HEK293 (cell line): ENCODE results near the gene CARD11.

Source experiments
- CTCF ChIA-PET: fragments of 350-600 bp; formaldehyde crosslinking; extraction: SDS; loops from one replicate; lab custom pipeline; 2021; ENCODE audit warnings: antibody characterized with exemption; lab: Yijun Ruan, JAX
- POLR2A ChIA-PET: fragments of 300-600 bp; formaldehyde crosslinking; extraction: SDS; loops from one replicate; lab custom pipeline; 2020; ENCODE audit warnings: antibody characterized with exemption, inconsistent platforms; lab: Yijun Ruan, JAX
- H3K27ac ChIP-seq: fragments of 200-500 bp; sonication (Bioruptor generic); 2 replicates; pipeline ENCODE4 v1.5.1; 2014; ENCODE audit warnings: low read depth, low read length, control low read depth, inconsistent platforms; ENCODE audit errors: extremely low read depth
- H3K36me3 ChIP-seq, 2 experiments: fragments of 200-500 bp in 1 of 2; sonication (Bioruptor generic) in 1 of 2; 1 replicate in 1 of 2; 2 replicates in 1 of 2; pipeline ENCODE4 v1.5.1; 2014 to 2017; ENCODE audit warnings: inconsistent platforms in 2 of 2, low read length in 2 of 2; ENCODE audit not compliant: control insufficient read depth in 2 of 2, insufficient read depth in 1 of 2
- H3K4me1 ChIP-seq: fragments of 200-500 bp; sonication (Bioruptor generic); 2 replicates; pipeline ENCODE4 v1.5.1; 2014; ENCODE audit warnings: mild to moderate bottlenecking, low read length, inconsistent platforms; ENCODE audit not compliant: control insufficient read depth, insufficient read depth
- H3K4me3 ChIP-seq: 2 replicates; pipeline ENCODE4 v1.5.1; 2011; ENCODE audit warnings: low read depth, mild to moderate bottlenecking, control low read depth, low read length, moderate library complexity
- H3K9me3 ChIP-seq: fragments of 200-500 bp; sonication (Bioruptor generic); 2 replicates; pipeline ENCODE4 v1.5.1; 2014; ENCODE audit warnings: low read depth, low read length, inconsistent platforms; ENCODE audit not compliant: control insufficient read depth, insufficient read depth
- FEZF1 ChIP-seq: fragments of 450-650 bp; formaldehyde crosslinking; IDR thresholded peaks from 2 replicates; pipeline ENCODE4 v1.5.1; 2016; ENCODE audit warnings: missing biosample characterization, missing genetic modification characterization
- GLI2 ChIP-seq: fragments of 450-650 bp; formaldehyde crosslinking; IDR thresholded peaks from 2 replicates; pipeline ENCODE4; 2017; ENCODE audit warnings: missing biosample characterization, missing genetic modification characterization, low read depth, borderline replicate concordance
- KLF10 ChIP-seq: fragments of 450-650 bp; IDR thresholded peaks from 2 replicates; pipeline ENCODE4 v1.5.1; 2018; ENCODE audit warnings: missing biosample characterization, mild to moderate bottlenecking, missing genetic modification characterization
- PRDM1 ChIP-seq: fragments of 450-650 bp; formaldehyde crosslinking; IDR thresholded peaks from 2 replicates; pipeline ENCODE4; 2016; ENCODE audit warnings: missing biosample characterization, missing genetic modification characterization
- TRIM28 ChIP-seq: IDR thresholded peaks from 2 replicates; pipeline ENCODE4 v1.6.1; 2011; ENCODE audit warnings: low read length, control low read depth, borderline replicate concordance
- ZNF114 ChIP-seq: fragments of 450-650 bp; formaldehyde crosslinking; IDR thresholded peaks from 2 replicates; pipeline ENCODE4 v1.5.0; 2017; ENCODE audit warnings: missing biosample characterization, missing genetic modification characterization
- ZNF174 ChIP-seq: fragments of 450-650 bp; formaldehyde crosslinking; IDR thresholded peaks from 2 replicates; pipeline ENCODE4 v1.5.0; 2017; ENCODE audit warnings: missing biosample characterization, mild to moderate bottlenecking, missing genetic modification characterization
- ZNF239 ChIP-seq: fragments of 450-650 bp; formaldehyde crosslinking; IDR thresholded peaks from 2 replicates; pipeline ENCODE4 v1.5.1; 2016; ENCODE audit warnings: missing biosample characterization, missing genetic modification characterization
- ZNF335 ChIP-seq: fragments of 450-650 bp; formaldehyde crosslinking; conservative IDR thresholded peaks from 2 replicates; pipeline ENCODE4 v1.5.1; 2016; ENCODE audit warnings: missing biosample characterization, missing genetic modification characterization
- ZNF37A ChIP-seq: fragments of 450-650 bp; IDR thresholded peaks from 2 replicates; pipeline ENCODE4 v1.5.1; 2018; ENCODE audit warnings: missing biosample characterization, missing genetic modification characterization
- ZNF394 ChIP-seq: fragments of 450-650 bp; formaldehyde crosslinking; IDR thresholded peaks from 2 replicates; pipeline ENCODE4 v1.5.1; 2016; ENCODE audit warnings: missing biosample characterization, missing genetic modification characterization, mild to moderate bottlenecking, moderate library complexity, borderline replicate concordance
- ZNF514 ChIP-seq: fragments of 450-650 bp; formaldehyde crosslinking; IDR thresholded peaks from 2 replicates; pipeline ENCODE4 v1.5.1; 2016; ENCODE audit warnings: missing biosample characterization, missing genetic modification characterization
- ZNF692 ChIP-seq: fragments of 450-650 bp; formaldehyde crosslinking; IDR thresholded peaks from 2 replicates; pipeline ENCODE4 v1.5.1; 2016; ENCODE audit warnings: missing biosample characterization, missing genetic modification characterization
- ZNF701 ChIP-seq: fragments of 450-650 bp; formaldehyde crosslinking; IDR thresholded peaks from 2 replicates; pipeline ENCODE4 v1.5.1; 2016; ENCODE audit warnings: missing biosample characterization, missing genetic modification characterization
- ZNF792 ChIP-seq: fragments of 450-650 bp; formaldehyde crosslinking; IDR thresholded peaks from 2 replicates; pipeline ENCODE4 v1.5.1; 2016; ENCODE audit warnings: missing biosample characterization, missing genetic modification characterization
- ZNF830 ChIP-seq: fragments of 450-650 bp; IDR thresholded peaks from 2 replicates; pipeline ENCODE4 v1.5.0; 2018; ENCODE audit warnings: missing biosample characterization, missing genetic modification characterization, low read depth, mild to moderate bottlenecking, moderate library complexity
- ZSCAN5A ChIP-seq: fragments of 450-650 bp; formaldehyde crosslinking; IDR thresholded peaks from 2 replicates; pipeline ENCODE4 v1.5.1; 2016; ENCODE audit warnings: missing biosample characterization, missing genetic modification characterization
- TF ChIP-seq, protein P1 (sequence below): fragments of 450-650 bp; formaldehyde crosslinking; IDR thresholded peaks from 2 replicates; pipeline ENCODE4 v1.5.1; 2016; ENCODE audit warnings: missing biosample characterization, missing genetic modification characterization, borderline replicate concordance
- TF ChIP-seq, protein P2 (sequence below): sonication (generic); formaldehyde crosslinking; IDR thresholded peaks from 2 replicates; pipeline ENCODE4 v1.8.1; 2022; ENCODE audit warnings: mild to moderate bottlenecking, moderate library complexity, missing genetic modification reagents
- TF ChIP-seq, protein P3 (sequence below): fragments of 450-650 bp; formaldehyde crosslinking; IDR thresholded peaks from 2 replicates; pipeline ENCODE4 v1.5.1; 2016; ENCODE audit warnings: missing biosample characterization, missing genetic modification characterization
- TF ChIP-seq, protein P4 (sequence below): fragments of 450-650 bp; formaldehyde crosslinking; IDR thresholded peaks from 2 replicates; pipeline ENCODE4 v1.5.1; 2017; ENCODE audit warnings: missing biosample characterization, missing genetic modification characterization
- TF ChIP-seq, protein P5 (sequence below): fragments of 450-650 bp; formaldehyde crosslinking; IDR thresholded peaks from 2 replicates; pipeline ENCODE4 v1.5.1; 2017; ENCODE audit warnings: missing biosample characterization, missing genetic modification characterization

CARD11 gene

GRCh38 chr7:2859952-2860351, 183.7 kb downstream of the CARD11 start:
- no peaks in the 10 kb centered on the region for H3K4me1 ChIP-seq
- ChIA-PET POLR2A (no interaction called here), CTCF (interaction anchor here (0.6 kb wide), 1 partner anchor 132 kb away, joined by 3 read pairs; no protein-coding TSS in a partner anchor)
- no peak for TF ChIP-seq ZNF174
- TF ChIP-seq, protein P1, sequence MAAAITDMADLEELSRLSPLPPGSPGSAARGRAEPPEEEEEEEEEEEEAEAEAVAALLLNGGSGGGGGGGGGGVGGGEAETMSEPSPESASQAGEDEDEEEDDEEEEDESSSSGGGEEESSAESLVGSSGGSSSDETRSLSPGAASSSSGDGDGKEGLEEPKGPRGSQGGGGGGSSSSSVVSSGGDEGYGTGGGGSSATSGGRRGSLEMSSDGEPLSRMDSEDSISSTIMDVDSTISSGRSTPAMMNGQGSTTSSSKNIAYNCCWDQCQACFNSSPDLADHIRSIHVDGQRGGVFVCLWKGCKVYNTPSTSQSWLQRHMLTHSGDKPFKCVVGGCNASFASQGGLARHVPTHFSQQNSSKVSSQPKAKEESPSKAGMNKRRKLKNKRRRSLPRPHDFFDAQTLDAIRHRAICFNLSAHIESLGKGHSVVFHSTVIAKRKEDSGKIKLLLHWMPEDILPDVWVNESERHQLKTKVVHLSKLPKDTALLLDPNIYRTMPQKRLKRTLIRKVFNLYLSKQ (tag by site-specific recombination), result no peak
- TF ChIP-seq ZNF514, result no peak
- no peak for TF ChIP-seq ZNF792 (tag by site-specific recombination)
- no peak for TF ChIP-seq ZNF701 (tag by site-specific recombination)
- TF ChIP-seq ZNF37A, result no peak
- no peaks in the 10 kb centered on the region for H3K36me3 ChIP-seq
- no peaks in the 10 kb centered on the region for H3K9me3 ChIP-seq
- no peak overlapping the region for H3K4me3 ChIP-seq
- no peak overlapping the region for H3K27ac ChIP-seq

DNA sequence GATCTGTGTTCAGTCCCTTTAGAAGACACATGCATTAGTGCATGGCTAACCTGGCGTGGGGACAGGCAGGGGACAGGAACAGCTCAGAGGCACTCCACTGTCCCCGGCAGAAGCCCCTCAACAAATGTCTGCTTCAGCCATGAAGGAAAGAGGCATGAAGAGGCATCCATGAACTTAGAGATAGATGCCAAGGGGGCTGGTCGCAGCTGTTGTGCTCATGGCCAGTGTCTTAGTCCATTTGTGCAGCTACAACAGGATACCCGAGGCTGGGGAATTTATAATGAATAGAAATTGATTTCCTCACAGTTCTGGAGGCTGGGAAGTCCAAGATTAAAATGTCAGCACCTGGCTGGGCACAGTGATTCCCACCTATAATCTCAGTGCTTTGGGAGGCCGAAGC, 185.0 kb downstream of the CARD11 start:
- POLR2A ChIA-PET, result no interaction called here
- no peak for TF ChIP-seq ZNF335
- TF ChIP-seq FEZF1, result no peak
- TF ChIP-seq, protein P2, sequence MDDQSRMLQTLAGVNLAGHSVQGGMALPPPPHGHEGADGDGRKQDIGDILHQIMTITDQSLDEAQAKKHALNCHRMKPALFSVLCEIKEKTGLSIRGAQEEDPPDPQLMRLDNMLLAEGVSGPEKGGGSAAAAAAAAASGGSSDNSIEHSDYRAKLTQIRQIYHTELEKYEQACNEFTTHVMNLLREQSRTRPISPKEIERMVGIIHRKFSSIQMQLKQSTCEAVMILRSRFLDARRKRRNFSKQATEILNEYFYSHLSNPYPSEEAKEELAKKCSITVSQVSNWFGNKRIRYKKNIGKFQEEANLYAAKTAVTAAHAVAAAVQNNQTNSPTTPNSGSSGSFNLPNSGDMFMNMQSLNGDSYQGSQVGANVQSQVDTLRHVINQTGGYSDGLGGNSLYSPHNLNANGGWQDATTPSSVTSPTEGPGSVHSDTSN (CRISPR knock-in tag), result no peak
- no peak for TF ChIP-seq KLF10 (tag by site-specific recombination)
- TF ChIP-seq ZNF394 (tag by site-specific recombination), result no peak
- TF ChIP-seq, protein P3, sequence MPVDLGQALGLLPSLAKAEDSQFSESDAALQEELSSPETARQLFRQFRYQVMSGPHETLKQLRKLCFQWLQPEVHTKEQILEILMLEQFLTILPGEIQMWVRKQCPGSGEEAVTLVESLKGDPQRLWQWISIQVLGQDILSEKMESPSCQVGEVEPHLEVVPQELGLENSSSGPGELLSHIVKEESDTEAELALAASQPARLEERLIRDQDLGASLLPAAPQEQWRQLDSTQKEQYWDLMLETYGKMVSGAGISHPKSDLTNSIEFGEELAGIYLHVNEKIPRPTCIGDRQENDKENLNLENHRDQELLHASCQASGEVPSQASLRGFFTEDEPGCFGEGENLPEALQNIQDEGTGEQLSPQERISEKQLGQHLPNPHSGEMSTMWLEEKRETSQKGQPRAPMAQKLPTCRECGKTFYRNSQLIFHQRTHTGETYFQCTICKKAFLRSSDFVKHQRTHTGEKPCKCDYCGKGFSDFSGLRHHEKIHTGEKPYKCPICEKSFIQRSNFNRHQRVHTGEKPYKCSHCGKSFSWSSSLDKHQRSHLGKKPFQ (tag by site-specific recombination), result no peak
- TF ChIP-seq ZSCAN5A, result no peak
- no peak for TF ChIP-seq PRDM1 (tag by site-specific recombination)
- TF ChIP-seq, protein P4, sequence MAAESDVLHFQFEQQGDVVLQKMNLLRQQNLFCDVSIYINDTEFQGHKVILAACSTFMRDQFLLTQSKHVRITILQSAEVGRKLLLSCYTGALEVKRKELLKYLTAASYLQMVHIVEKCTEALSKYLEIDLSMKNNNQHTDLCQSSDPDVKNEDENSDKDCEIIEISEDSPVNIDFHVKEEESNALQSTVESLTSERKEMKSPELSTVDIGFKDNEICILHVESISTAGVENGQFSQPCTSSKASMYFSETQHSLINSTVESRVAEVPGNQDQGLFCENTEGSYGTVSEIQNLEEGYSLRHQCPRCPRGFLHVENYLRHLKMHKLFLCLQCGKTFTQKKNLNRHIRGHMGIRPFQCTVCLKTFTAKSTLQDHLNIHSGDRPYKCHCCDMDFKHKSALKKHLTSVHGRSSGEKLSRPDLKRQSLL (tag by site-specific recombination), result no peak
- TF ChIP-seq ZNF174, result no peak
- TF ChIP-seq ZNF239 (tag by site-specific recombination), result no peak
- TF ChIP-seq ZNF114 (tag by site-specific recombination), result no peak
- TF ChIP-seq GLI2 (tag by site-specific recombination), result no peak
- TF ChIP-seq, protein P5, sequence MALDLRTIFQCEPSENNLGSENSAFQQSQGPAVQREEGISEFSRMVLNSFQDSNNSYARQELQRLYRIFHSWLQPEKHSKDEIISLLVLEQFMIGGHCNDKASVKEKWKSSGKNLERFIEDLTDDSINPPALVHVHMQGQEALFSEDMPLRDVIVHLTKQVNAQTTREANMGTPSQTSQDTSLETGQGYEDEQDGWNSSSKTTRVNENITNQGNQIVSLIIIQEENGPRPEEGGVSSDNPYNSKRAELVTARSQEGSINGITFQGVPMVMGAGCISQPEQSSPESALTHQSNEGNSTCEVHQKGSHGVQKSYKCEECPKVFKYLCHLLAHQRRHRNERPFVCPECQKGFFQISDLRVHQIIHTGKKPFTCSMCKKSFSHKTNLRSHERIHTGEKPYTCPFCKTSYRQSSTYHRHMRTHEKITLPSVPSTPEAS (tag by site-specific recombination), result no peak
- TF ChIP-seq TRIM28, result no peak
- no peak for TF ChIP-seq ZNF692
- TF ChIP-seq ZNF830, result no peak
- CTCF ChIA-PET, result no interaction called here

More for the DNA sequence above, 185.0 kb downstream of the CARD11 start:
- Histone ChIP-seq H3K4me1 (no peaks in the 10 kb centered on the region), H3K27ac (no peak overlapping the region), H3K36me3 (no peaks in the 10 kb centered on the region), H3K9me3 (no peaks in the 10 kb centered on the region), H3K4me3 (no peak overlapping the region)
